T-helper 2 cell (primary cell): ENCODE results near the gene SH3PXD2A.

ENCODE experiments used
- DNase-seq, 5 experiments: peaks; one replicate each; pipeline versions ENCODE4 v3.0.0 to v3.0.0-alpha.2; 2012 to 2022

SH3PXD2A gene

DNA sequence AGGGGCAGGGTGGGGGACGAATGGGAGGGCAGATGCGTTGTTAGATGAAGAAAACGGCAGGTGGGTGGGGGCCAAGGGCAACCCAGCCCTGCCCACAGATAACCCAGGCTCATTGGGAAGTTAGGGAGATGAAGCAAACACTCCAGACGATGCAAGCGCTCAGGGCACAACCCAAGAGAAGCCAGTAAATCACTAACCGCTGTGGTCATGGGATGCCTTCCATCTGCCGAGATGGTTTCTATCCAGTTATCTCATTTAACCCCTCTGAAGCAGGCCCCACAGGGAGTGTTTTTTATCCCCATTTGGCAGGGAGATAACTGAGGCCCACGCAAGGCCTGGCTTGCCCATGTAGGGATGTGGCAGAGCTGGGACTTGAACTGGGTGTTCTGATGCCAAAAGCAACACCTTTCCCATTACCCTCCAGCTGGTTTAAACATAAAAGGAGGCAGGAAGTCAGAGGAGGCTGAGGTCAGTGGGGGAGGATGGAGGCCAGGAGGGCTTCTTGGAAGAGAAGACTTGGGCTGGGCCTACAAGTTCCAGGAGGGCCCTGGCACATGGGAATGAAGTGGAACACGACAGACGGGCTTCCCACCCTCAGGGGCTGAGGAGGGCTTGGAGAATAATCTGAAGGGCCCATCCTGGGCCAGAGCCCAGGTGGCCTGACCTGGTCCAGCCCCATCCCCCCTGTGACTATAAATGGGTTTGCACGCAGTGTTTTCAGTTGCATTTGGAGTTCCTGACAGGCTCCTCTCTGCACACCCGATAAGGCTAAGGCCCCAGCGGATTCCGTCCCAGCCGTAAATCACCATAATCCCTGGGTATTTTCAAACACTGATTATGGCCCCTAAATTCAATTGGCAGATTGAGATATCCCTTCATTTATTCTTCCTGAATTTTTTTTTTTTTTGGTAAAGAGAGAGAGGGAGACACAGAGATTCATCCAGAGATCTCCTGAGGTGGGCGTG is 281.0 kb downstream of the SH3PXD2A start:
- DNase-seq: no peak

DNA sequence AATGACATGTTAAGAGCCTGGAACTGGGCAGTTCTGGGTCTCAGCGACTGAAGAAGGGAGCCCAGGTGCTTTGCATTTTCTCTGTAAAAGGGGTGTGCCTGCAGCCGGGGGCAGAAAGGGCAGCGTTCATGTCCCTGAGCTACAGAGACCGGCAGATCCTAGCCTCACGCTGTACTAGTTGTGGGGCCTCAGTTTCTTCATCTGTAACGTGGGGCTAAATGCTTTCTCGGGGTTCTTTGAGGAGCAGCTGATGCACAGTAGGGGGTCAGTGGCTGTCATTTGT is 282.2 kb downstream of the SH3PXD2A start:
- no peak for DNase-seq

DNA sequence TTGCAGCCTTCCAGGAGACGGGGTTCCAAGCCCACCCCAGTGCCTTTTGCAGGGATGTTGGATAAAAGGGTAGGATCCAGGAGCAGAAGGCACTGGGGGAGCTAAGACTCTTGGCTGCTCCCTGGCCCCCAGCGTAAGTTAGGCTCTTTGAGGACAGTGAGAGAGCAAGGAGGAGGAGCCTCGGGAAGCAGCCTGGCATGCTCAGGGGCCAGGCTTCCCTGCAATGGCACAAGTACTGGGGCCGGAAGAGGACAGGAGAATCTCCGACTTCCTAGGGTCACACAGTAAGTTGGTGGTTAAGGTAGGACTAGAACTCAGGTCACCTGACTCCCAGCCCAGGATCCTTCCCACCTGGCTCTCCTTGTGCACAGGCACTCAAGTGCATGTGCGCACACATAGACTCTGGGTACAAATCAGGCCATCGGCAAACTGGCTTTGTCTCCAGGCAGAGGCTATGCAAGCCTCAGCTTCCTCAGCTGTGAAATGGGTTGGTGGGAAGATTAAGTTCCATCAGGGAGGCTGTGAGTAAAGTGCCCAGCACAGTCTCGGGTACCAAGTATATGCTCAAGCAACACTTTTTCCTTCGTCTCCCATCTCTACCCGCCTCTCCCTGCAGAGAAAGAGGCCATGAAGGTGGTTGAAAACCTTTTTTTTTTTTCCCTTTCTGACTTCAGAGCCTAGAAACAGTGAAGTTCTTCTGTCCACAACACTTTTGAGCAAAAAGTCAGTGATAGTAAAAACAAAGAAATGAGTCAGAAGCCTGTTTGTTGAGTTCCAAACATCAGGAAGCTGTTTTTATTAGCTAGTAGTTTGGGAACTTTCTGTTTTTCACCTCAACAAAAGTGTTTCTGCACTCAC is 282.8 kb downstream of the SH3PXD2A start:
- DNase-seq: no peak

DNA sequence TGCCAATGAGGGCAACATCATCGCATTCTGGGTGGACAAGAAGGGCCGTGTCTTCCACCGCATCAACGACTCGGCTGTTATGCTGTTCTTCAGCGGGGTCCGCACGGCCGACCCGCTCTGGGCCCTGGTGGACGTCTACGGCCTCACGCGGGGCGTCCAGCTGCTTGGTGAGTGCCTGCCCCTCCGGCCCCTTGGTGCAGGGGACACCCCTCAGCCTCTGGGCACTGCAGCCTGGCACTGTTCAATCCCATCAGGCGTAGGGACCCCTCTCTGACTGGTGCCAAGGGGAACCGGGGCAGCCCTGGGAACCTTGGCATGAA is 283.8 kb downstream of the SH3PXD2A start:
- no peak for DNase-seq

DNA sequence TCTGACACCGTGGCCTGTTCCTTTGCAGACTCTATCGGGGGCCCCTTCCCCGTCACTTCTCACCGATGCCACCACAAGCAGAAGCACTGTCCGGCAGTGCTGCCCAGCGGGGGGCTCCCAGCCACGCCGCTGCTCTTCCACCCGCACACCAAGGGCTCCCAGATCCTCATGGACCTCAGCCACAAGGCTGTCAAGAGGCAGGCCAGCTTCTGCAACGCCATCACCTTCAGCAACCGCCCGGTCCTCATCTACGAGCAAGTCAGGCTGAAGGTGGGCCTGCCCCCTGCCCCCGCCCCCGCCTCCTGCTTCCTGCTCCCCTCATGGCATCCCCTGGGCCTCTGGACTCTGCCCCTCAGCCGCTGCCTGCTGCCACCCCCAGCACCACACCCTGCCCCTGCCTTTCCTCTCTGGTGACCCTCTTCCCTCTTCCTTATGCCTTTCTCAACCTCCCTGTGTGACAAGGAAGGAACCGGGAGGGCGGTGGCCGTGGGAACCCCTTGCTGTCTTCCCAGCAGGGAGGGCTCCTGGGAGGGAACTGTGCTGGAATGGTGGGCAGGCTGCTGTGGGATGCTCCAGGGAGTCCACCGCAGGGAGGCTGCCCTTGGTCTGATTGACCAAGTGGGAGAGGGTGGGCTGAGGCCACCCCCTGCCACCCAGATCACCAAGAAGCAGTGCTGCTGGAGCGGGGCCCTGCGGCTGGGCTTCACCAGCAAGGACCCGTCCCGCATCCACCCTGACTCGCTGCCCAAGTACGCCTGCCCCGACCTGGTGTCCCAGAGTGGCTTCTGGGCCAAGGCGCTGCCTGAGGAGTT is 284.3 kb downstream of the SH3PXD2A start:
- DNase-seq: no peak

DNA sequence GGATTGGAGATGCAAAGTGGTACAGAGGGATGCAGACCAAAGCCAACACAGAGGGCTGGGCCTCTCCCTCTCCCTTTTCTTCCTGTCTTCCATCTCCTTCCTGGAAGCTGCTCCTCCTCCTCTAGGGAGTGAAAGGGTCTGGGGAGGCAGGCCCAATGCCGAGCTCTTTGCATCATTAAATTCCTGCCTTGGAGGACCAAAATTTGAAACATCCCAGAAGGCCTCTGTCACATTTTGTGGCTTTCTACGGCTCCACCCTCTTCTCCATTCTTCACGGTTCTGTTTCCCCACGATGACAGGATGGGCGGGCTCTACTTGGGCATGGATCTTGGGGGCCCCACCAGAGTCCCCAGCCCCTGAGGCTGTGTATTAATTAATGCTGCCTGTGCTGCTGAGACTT is 285.5 kb downstream of the SH3PXD2A start:
- DNase-seq: no peak

DNA sequence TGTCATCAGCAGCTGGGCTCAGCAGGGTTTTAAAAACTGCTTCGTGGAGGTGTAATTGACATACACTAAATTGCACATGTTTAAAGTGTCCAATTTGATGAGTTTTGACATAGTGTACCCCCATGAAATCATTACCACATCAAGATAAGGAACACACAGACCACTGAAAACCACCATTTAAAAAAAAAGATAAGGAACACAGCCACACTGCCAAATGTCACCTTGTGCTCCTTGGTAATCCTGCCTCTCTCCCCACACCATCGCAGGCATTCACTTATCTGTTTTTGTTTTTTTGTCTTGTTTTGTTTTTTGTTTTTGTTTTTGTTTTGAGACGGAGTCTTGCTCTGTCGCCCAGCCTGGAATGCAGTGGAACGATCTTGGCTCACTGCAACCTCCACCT is 286.9 kb downstream of the SH3PXD2A start:
- DNase-seq: no peak

DNA sequence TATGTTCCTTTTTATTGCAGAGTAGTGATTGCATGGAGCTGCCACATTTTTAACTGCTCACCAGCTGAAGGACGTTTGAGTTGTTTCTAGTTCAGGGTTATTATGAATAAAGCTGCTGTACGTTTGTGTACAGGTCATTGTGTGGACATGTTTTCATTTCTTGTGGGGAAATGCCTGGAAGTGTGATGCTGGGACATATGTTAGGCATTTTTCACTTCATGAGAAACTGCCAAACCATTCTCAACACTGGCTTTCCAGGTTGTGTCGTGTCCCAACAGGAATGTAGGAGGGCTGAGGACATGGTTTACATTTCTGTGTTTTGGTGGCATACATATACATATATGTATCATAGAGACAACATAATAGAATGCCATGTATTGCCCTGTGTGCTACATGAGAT is 288.8 kb downstream of the SH3PXD2A start:
- no peak for DNase-seq

DNA sequence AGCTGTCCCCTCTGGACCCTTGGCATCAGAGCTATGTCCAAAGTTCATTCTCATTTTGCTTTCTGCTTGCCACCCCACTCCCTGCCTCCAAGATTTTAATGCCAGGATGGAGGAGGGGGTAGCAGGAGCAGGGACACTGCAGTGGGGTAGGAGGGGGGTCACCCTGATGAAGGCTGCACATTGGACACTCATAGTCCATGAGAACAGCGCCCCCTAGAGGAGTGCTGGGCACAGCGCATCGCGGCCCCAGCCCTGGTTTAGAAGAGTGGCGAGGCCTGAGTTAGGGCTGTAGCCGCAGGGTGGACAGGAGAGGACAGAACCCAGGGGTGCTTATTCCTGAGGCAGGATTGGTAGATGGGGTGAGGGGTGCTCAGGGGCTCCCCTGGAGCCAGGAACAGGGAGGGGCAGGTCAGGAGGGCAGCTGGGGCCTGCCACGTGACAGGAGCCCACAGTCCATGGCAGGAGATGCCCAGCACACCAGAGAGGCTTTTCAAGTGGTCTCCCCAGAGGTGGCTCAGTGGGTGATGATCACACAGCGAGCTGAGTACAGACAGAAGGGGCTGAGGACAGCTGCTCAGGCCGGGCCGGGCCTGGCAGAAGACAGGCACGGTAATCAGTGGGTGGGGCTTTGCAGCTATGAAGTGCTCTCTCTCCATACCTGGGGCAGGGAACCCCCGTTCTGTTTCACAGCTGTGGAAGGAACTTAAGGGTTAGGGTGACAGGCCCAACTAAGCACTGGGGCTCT is 290.4 kb downstream of the SH3PXD2A start:
- DNase-seq: peak in 3 of 5 experiments; percentile 17 to 29 (median 25)

DNA sequence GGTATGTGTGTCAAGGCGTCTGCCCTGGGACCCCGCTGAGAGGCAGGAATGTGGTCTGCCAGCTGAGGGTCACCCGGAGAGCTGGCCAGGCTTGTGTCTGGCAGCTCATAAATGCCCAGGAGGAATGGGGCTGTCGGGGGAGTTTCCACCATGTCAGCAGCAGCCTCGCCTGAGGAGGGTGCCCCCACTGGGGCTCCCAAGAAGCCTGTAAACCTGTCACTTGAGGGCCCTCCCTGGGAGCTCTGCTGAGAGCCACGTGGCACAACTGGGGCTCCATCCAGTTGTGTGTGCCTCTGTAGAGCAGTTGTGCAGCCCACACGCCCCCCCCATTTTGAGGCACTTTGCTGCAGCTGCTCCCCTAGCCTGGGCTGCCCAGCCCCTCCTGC is 291.3 kb downstream of the SH3PXD2A start:
- DNase-seq: no peak

DNA sequence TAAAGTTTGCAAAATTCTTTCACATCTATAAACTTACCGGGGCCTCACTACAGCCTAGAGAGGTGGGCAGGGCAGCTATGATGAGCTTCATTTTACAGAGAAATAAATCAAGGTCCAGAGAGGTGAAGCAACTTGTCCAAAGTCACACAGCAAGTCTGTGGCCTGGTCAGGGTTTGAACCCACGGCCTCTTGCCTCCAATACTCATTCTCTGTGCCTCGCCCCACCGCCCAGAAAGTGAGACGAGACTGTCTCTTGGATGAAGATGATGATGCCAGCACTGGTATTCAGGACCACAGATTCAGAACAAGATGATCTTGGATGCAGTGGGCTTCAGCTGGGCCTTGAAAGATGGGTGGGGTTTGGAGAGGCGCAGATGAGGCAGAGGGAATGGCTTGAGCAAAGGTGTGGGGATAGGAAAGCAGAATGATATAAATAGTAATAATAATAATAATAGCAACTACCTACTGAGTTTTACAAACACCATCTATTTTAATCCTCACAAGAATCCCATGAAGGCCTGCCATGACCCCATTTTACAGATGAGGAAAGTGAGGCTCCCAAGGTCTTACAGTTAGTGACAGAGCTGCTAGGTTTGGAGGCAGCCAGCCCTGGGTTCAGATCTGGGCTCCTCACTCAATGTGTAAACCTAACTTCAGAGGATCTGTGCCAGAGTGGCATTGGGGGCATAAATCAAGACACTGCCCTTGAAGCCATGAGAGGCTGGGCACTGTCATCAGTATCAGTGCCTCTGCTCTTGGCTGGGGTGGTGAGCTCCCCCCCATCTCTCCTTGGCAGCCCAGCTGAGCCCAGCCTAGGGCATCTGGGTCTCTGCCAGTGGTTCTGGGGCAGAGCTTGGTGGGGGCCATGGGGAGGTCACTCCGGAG is 291.9 kb downstream of the SH3PXD2A start:
- no peak for DNase-seq

DNA sequence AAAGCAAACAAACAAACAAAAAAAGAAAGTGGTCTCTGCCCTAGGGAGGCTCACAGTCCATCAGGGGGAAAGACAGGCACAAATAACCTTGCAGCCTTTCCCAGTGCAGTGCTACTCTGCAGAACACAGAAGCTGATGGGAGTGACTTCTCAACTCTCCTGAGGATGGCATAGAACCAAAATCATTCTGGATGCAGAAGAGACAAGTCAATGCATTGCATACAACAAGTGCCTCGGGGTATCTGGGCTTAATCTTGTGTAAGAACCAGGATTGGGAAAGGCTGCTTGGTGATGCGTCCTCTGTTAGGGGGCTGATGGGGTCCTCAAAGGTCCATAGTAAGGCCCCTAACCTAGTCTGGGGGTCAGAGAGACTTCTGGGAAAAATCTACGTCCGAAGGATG is 293.0 kb downstream of the SH3PXD2A start:
- no peak for DNase-seq

DNA sequence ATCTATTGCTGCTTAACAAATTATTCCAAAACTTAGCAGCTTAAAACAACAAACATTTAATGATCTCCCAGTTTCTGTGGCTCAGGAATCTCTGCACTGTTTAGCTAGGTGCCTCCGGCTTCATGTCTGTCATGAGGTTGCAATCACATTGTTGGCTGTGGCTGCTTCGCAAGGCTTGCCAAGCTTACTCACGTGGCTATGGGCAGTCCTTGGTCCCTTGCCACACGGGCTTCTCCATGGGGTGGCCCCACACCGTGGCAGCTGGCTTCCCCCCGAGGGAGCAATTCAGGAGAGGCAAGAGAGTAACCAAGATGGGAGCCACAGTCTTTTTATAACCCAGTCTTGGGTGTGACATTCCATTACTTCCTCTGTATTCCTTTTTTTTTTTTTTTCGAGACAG is 294.5 kb downstream of the SH3PXD2A start:
- no peak for DNase-seq

DNA sequence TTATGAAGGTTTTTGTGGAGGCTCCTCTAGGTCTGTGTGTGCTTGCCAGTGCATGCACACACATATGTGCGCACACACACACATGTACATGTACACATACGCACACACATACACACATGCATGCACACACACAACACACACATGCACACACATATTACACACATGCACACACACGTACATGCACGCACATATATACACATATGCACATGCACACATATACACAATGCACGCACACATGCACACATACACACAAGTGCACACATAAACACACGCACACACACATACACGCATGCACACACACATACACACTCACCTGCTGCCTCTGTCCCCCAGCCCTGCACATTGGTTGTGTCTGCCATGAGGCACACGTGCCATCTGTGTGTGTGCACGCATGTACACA is 295.6 kb downstream of the SH3PXD2A start:
- no peak for DNase-seq

DNA sequence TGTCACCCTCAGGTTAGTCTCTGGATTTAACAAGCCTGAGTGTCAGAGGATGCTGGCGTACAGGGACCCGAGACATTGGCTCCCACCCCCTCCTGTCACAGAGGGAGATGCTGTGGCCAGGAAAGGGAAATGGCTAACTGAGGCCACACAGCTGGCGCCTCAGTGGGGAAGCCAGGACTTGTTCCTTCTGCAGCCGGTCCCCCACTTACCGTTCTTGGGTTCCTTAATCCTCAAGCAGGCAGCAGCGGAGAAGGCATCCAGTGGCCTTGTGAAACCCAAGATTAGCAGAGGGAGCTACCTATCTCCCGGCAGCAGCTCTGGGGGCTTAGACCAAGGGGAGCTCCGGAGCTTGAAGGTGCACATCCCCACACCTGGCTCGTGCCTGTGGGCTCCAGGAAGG is 296.5 kb downstream of the SH3PXD2A start:
- no peak for DNase-seq

DNA sequence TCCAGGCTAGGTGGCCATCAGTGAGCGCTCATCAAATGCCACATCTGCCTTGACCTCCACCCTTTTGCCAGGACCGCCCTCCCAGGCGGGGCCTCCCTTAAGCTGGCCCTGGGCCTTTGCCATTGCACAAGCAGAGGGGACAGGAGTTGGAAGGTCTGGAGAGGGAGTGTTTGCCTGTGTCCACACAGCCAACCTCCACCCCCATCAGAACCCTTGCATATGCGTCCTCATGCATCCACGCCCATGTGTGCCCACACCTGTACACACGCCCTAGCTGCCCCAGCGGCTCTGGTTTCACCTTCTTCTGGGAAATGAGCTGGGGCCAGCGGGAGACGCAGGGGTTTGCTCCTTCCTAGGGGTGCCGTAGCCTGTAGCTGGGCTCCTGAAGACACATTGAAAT is 297.9 kb downstream of the SH3PXD2A start:
- DNase-seq: no peak

DNA sequence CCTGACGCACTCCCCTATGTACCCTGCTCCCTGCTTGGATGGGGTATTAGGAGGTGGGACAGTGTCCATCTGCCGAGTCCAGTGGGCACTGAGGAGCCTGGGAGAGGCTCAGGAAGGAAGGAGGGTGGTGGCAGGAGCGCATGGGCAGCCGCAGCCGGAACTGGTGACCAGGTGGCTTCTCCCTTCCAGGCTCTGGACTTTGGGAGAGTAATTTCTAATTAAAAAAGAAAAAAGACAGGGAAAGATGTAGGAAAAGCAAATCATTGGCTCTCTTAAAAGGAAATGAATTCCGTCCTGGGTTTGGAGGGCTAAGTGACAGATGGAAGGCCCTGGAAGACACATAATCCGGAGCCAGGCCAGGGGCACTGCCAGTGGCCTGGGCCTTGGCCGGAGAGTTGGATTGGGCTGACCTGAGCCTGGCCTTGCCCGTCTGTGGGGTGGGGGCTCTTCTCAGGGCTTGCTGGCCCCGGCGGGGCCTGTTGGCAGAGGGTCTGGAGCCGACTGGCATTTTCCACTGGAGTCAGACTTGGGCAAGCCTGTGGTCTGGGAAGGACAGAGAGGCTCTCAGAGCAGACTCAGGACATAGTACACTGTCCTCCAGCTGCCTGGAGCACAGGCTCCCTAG is 298.9 kb downstream of the SH3PXD2A start:
- DNase-seq: no peak

DNA sequence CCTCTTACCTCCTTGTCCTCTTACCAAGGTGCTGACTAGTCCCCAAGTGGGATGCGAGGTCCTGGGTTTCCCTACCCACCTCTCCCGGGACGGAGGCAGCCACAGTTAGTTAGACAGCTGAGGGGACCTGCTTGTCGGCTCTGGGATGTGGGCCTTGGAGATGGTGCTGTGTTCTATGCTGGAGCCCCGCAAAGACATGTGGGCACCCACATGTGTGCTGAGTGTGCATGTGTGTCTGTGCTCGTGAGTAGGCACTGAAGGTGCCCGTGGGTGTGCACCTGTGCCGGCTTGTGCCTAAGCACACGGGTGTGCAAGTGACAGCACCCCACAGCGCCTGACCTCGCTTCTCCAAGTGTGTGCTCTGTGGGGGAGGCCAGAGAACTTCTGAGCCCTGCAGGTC is 299.7 kb downstream of the SH3PXD2A start:
- no peak for DNase-seq

DNA sequence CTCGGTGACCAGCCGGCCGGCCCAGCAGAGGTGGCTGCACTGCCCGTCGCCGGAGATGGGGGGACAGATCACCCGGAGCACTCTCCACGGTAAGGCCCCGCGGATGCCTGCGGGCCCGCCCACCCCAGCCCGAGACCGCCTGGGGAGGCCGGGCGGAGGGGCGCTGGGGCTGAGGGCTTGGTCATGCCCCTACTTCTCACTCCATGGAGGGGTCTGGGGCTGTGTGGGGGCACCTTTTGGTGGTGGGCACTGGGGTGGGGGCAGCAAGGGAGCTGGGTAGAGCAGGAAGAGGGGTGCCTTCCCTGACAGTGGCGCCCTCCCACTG is 300.1 kb downstream of the SH3PXD2A start:
- no peak for DNase-seq

DNA sequence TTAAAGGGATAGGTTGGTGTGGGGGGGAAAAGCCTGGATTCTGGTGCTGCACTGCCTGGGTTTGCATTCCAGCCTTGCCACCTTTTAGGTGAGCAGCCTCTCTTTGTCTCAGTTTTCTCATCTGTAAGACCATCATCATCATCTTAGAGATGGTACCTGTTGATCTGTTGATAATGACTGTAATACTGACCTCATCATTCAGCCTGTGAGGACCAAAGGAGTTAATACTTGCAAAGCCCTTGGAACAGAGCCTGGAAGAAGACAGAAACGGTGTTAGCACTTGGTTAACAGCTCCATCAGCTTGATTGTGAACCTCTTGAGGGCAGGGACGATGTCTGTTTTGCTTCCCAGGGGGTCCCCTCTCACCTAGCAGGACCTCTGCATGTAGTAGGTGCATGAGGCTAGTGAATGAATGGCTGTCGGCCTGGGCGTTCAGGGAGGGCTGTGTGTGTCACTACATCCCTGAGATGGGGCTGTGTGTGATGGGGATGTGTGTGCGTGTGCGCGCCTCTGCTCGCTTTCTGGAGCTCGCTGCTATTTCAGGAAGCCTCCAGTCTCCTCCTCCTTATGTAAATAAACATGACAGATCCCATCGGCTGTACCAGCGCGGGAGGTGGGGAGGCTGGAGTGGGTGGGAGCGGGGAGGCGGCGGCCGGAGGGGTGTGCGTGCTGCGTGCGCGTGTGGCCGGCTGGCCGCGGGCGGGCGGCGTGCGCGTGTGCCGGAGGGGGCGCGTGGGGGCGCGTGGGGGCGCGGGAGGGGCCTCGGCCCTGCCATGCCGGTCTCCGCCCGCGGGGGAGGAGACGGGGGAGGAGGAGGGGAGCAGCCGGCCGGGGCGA is 300.7 kb downstream of the SH3PXD2A start:
- peak in 1 of 5 experiments; percentile 58 for DNase-seq
